Astrocyte of the hippocampus (primary cell): ENCODE data around the gene MAN2B2.

Experiments used
- DNase-seq: peaks from one replicate; pipeline ENCODE4 v3.0.0; 2011; ENCODE audit warnings: low read depth, low spot score

The MAN2B2 gene

GRCh38 chr4:6574747-6575502, at the start of gene MAN2B2:
Gene MAN2B2 (plus strand): TSS chr4:6575189. CDS start chr4:6575211, 22 bp downstream.
- DNase-seq, result peak; percentile 93

- DNase-seq, result no peak
Observed at GRCh38 chr4:6525474-6525873, 49.5 kb upstream of the MAN2B2 start.

GRCh38 chr4:6526156-6526555, 48.8 kb upstream of the MAN2B2 start:
- no peak for DNase-seq

GRCh38 chr4:6526671-6527091, 48.3 kb upstream of the MAN2B2 start:
- DNase-seq, result no peak

- peak; percentile 10 for DNase-seq
Observed at GRCh38 chr4:6527259-6527658, 47.7 kb upstream of the MAN2B2 start.

- no peak for DNase-seq
Observed at GRCh38 chr4:6527683-6528595, 47.0 kb upstream of the MAN2B2 start.

- DNase-seq, result no peak
Observed at GRCh38 chr4:6529021-6529420, 46.0 kb upstream of the MAN2B2 start.

GRCh38 chr4:6530301-6530700, 44.7 kb upstream of the MAN2B2 start:
- no peak for DNase-seq

- no peak for DNase-seq
Observed at GRCh38 chr4:6530964-6531363, 44.0 kb upstream of the MAN2B2 start.

GRCh38 chr4:6532102-6532501, 42.9 kb upstream of the MAN2B2 start:
- no peak for DNase-seq

GRCh38 chr4:6532658-6533057, 42.3 kb upstream of the MAN2B2 start:
- DNase-seq, result no peak

- DNase-seq, result no peak
Observed at GRCh38 chr4:6534050-6534449, 40.9 kb upstream of the MAN2B2 start.

- no peak for DNase-seq
Observed at GRCh38 chr4:6534618-6535328, 40.2 kb upstream of the MAN2B2 start.

GRCh38 chr4:6535329-6535692, 39.7 kb upstream of the MAN2B2 start:
- no peak for DNase-seq

GRCh38 chr4:6535706-6536105, 39.3 kb upstream of the MAN2B2 start:
- no peak for DNase-seq

- no peak for DNase-seq
Observed at GRCh38 chr4:6538111-6538510, 36.9 kb upstream of the MAN2B2 start.

- no peak for DNase-seq
Observed at GRCh38 chr4:6538575-6538974, 36.4 kb upstream of the MAN2B2 start.

GRCh38 chr4:6539009-6539764, 35.8 kb upstream of the MAN2B2 start:
- DNase-seq, result no peak

- no peak for DNase-seq
Observed at GRCh38 chr4:6540879-6541278, 34.1 kb upstream of the MAN2B2 start.

- DNase-seq, result no peak
Observed at GRCh38 chr4:6541789-6542188, 33.2 kb upstream of the MAN2B2 start.

GRCh38 chr4:6542951-6543350, 32.0 kb upstream of the MAN2B2 start:
- DNase-seq, result no peak
